AG09309 (cell line): ENCODE results near the gene LONRF3.
A peak's percentile ranks its signal among the peaks of the same experiment; 100 is the strongest.

Experiments used
- DNase-seq: peaks from one replicate; pipeline ENCODE4 v3.0.0-alpha.2; 2010; ENCODE audit warnings: low read depth
- H3K4me3 ChIP-seq: 2 replicates; pipeline ENCODE4 v1.5.1; 2011; ENCODE audit warnings: mild to moderate bottlenecking, low read depth, low read length, moderate library complexity; ENCODE audit not compliant: control insufficient read depth
- CTCF ChIP-seq: IDR thresholded peaks from 2 replicates; pipeline ENCODE4 v1.5.1; 2011; ENCODE audit warnings: mild to moderate bottlenecking, low read depth, low read length, inconsistent platforms; ENCODE audit not compliant: insufficient read depth, control insufficient read depth; ENCODE audit errors: missing control alignments

The LONRF3 gene

GRCh38 chrX:119055687-119056086, 81.3 kb downstream of the LONRF3 start:
- no peak for DNase-seq
- H3K4me3 ChIP-seq = no peak overlapping the region
- TF ChIP-seq CTCF = no peak

GRCh38 chrX:119062750-119063374, 88.4 kb downstream of the LONRF3 start:
- H3K4me3 ChIP-seq = no peak overlapping the region
- no peak for TF ChIP-seq CTCF
- no peak for DNase-seq

GRCh38 chrX:119063428-119063827, 89.0 kb downstream of the LONRF3 start:
- no peak overlapping the region for H3K4me3 ChIP-seq
- TF ChIP-seq CTCF = no peak
- no peak for DNase-seq

GRCh38 chrX:119067023-119067739, 92.8 kb downstream of the LONRF3 start:
- TF ChIP-seq CTCF = peak; percentile 72
- no peak overlapping the region for H3K4me3 ChIP-seq
- peak; percentile 16 for DNase-seq
